ENCODE measurements around the gene ALG11.

DNA sequence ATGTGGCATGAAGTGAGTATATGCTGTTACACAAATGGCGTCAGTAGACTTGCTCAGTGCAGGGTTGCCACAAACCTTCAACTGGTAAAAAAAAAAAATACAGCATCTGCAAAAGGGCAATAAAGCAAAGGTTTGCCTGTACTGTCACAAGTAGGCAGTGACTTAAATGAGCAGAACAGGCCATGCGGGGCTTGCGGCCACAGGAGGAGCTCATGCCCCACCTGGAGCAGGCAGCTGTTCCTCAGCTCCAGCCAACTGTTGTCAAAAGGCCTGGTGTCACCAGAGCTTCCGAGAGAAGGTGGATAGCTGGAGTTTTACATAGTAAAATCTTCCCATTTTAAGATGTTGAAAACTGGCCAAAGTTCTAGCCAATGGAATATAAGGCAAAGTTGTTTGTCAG is 8.7 kb upstream of the ALG11 start:
- TF ChIP-seq ZNF384 (IDR thresholded peaks at IDR 0.05) (no peak), FOXM1 (IDR thresholded peaks at IDR 0.05; ENCODE audit: borderline replicate concordance) (no peak), SP1 (IDR thresholded peaks at IDR 0.05) (no peak), ELF4 (IDR thresholded peaks at IDR 0.05) (no peak), NFRKB (IDR thresholded peaks at IDR 0.05) (no peak), SUZ12 (IDR thresholded peaks at IDR 0.05) (no peak), CTBP1 (IDR thresholded peaks at IDR 0.05; ENCODE audit: borderline replicate concordance) (no peak), FOXK2 (IDR thresholded peaks at IDR 0.05) (no peak), ARNT (IDR thresholded peaks at IDR 0.05) (no peak), L3MBTL2 (conservative IDR thresholded peaks at IDR 0.05) (no peak), BHLHE40 (IDR thresholded peaks at IDR 0.05; ENCODE audit: borderline replicate concordance) (no peak)

Data from HEK293T (cell line).